HG03432 (cell line): ENCODE measurements around the gene FRMD3.

Experiments used
- ATAC-seq: cut with Tn5 transposase; IDR thresholded peaks from one replicate; pipeline ENCODE4 v1.9.1; 2021; ENCODE audit warnings: mild to moderate bottlenecking, moderate library complexity; ENCODE audit not compliant: unreplicated experiment

FRMD3 gene

GRCh38 chr9:83343366-83343999 lies 194.7 kb downstream of the FRMD3 start:
- no peak for ATAC-seq

DNA sequence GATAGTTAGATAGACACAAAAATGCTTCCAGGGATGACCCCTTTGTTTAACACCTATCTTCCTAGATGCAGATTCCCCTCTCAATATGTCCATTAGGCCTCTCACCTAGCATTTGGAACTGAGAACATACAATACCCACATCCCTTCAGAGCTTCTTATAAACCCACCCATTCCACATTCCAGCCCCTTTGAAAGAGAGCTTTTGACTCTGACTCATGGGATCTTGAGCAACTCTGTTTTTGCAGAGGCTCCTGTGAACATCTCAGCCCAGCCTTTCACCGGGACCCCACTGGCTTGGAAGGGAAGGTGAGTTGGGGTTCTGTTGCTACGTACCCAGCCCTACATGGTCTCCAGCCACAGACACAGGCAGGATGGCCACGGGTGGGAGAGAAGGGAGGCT lies 195.5 kb downstream of the FRMD3 start:
- ATAC-seq, result no peak

GRCh38 chr9:83342006-83342405 lies 196.2 kb downstream of the FRMD3 start:
- ATAC-seq, result no peak

- no peak for ATAC-seq
Measured at GRCh38 chr9:83340451-83340850, 197.8 kb downstream of the FRMD3 start.

DNA sequence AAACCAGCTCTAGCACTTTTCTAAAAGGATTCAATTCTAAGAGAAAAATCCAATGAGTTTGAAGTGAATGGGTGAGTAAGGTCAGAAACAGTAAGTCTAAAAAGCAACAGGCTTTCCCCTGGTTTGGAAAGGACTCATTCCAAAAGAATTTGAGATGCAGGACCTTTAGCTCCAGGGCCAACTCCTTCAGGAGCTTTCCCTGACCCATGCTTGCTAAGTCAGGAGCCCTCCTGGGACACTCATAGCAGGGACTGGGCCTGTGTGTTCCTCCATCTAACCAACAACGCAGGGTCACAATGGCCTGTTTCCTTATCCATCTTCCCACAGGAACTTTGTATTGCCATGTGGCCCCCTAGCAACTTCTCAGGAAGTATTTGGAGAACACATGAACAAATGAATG lies 198.8 kb downstream of the FRMD3 start:
- ATAC-seq, result no peak

- no peak for ATAC-seq
Measured at GRCh38 chr9:83336706-83337105, 201.5 kb downstream of the FRMD3 start.

DNA sequence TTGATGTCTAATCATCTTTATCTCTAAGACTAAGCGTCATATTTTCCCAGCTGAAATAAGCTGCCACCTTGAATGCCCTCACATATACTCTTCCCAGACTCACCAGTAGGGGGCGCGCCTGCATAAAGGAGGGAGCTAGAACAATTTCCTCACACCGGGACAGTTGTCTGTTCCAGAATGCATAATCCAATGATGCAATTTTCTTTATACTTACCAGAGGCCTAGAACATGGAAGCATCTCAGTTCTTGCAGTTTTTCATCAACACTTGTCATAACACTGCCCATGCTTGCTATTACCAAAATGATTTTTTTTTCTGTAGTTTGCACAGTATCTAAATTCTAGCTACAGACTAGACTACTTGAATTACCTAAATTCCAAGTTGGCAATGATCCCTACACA lies 203.9 kb downstream of the FRMD3 start:
- peak; percentile 80 for ATAC-seq

GRCh38 chr9:83330207-83331196 lies 207.7 kb downstream of the FRMD3 start:
- ATAC-seq, result no peak

- no peak for ATAC-seq
Measured at GRCh38 chr9:83327750-83328622, 210.2 kb downstream of the FRMD3 start.

DNA sequence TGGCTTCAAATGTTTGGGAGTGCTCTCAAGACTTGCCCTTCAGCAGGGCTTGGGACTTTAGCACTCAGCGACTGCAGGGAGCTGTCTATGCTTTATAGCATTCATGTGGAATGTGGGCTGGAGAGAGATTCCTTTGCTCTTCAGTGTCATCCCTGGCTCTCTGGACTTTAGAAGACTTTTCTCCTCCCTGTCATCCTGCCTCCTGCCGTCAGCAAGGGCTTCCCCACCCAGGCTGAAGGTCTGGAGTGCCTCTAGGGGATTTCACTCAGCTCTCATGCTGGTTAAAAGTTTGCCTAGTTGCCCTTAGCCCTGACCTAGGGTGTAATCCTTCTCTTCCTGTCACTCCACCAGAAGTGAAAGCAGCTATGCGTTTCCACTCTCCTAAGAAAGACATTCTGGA lies 210.9 kb downstream of the FRMD3 start:
- ATAC-seq, result no peak

- no peak for ATAC-seq
Measured at GRCh38 chr9:83323148-83323547, 215.1 kb downstream of the FRMD3 start.

GRCh38 chr9:83322438-83322837 lies 215.8 kb downstream of the FRMD3 start:
- ATAC-seq, result no peak

- no peak for ATAC-seq
Measured at GRCh38 chr9:83317244-83317643, 221.0 kb downstream of the FRMD3 start.

- ATAC-seq, result no peak
Measured at GRCh38 chr9:83315649-83316048, 222.6 kb downstream of the FRMD3 start.

GRCh38 chr9:83313781-83314180 lies 224.4 kb downstream of the FRMD3 start:
- ATAC-seq, result no peak

GRCh38 chr9:83312537-83312936 lies 225.7 kb downstream of the FRMD3 start:
- ATAC-seq, result no peak

GRCh38 chr9:83307066-83307724 lies 231.0 kb downstream of the FRMD3 start:
- ATAC-seq, result no peak

GRCh38 chr9:83304686-83305085 lies 233.5 kb downstream of the FRMD3 start:
- no peak for ATAC-seq

- peak; percentile 47 for ATAC-seq
Measured at GRCh38 chr9:83299571-83299970, 238.6 kb downstream of the FRMD3 start.

GRCh38 chr9:83299094-83299493 lies 239.1 kb downstream of the FRMD3 start:
- ATAC-seq, result no peak

DNA sequence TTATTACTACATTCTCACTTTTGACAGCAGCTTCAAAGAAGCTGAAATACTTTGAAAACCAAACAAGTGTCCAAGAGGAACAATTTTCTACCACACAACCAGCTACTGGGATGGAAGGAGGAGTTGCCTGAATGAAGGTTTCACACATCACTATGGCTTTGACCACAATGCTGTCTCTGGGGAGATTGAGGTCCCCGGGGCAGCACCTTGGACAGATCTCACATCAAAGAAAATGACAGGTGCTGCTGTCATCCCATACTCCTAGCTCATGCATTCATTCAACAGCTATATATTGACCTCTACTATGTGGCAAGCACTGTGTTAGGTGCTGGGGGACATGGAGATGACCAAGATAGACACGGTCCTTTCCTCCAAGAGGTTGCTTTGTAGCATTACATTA lies 242.1 kb downstream of the FRMD3 start:
- peak; percentile 82 for ATAC-seq
